A673 (cell line): Measurements from ENCODE around the gene C1orf174. TPM values are rescaled to one million over a fixed set of nuclear protein-coding genes. Genes with fewer than 3 reads are reported as not detected.

Source experiments
- Bru-seq: library from RNA; stranded (reverse); fragments of 400-500 nt; gene quantifications from one replicate; lab custom pipeline; 2021; lab: Mats Ljungman, UMichigan
- BruChase-seq, 2 experiments: library from RNA; stranded (reverse); fragments of 400-500 nt; gene quantifications; one replicate each; lab custom pipeline; 2021; lab: Mats Ljungman, UMichigan
- BruUV-seq: library from RNA; stranded (reverse); fragments of 400-500 nt; replicated peaks from 2 replicates; lab custom pipeline; 2021; lab: Mats Ljungman, UMichigan
- CTCF ChIA-PET: fragments of 300-600 bp; sonication (Branson Sonifier 250); formaldehyde crosslinking; loops from one replicate; lab custom pipeline; 2022; ENCODE audit warnings: antibody characterized with exemption; lab: Charles Lee
- POLR2A ChIA-PET: fragments of 300-600 bp; sonication (Branson Sonifier 250); formaldehyde crosslinking; loops from one replicate; lab custom pipeline; 2022; ENCODE audit warnings: antibody characterized with exemption; ENCODE audit not compliant: low non-redundant PET; lab: Charles Lee
- DNase-seq: peaks from one replicate; pipeline ENCODE4 v3.0.0-alpha.2; 2015; ENCODE audit warnings: low spot score
- H3K27ac ChIP-seq: fragments of 200-600 bp; sonication (generic); 2 replicates; pipeline ENCODE4 v1.5.1; 2016; ENCODE audit warnings: mixed run types, low read depth, mild to moderate bottlenecking, mixed read lengths, antibody characterized with exemption, low read length; ENCODE audit not compliant: poor library complexity, severe bottlenecking
- H3K27me3 ChIP-seq: fragments of 200-600 bp; sonication (generic); replicated peaks from 2 replicates; pipeline ENCODE4 v1.6.1; 2017; ENCODE audit warnings: mixed run types, low read depth, mild to moderate bottlenecking, mixed read lengths, antibody characterized with exemption, low read length; ENCODE audit not compliant: insufficient read depth, poor library complexity
- H3K36me3 ChIP-seq: fragments of 200-600 bp; sonication (generic); 2 replicates; pipeline ENCODE4 v1.6.1; 2016; ENCODE audit warnings: mixed run types, mild to moderate bottlenecking, mixed read lengths, antibody characterized with exemption, low read length; ENCODE audit not compliant: insufficient read depth, poor library complexity, severe bottlenecking
- H3K4me1 ChIP-seq: fragments of 200-600 bp; sonication (generic); 2 replicates; pipeline ENCODE4 v1.6.1; 2017; ENCODE audit warnings: mixed run types, mild to moderate bottlenecking, mixed read lengths, antibody characterized with exemption, low read length; ENCODE audit not compliant: insufficient read depth, poor library complexity, severe bottlenecking
- H3K4me3 ChIP-seq: fragments of 200-600 bp; sonication (generic); 2 replicates; pipeline ENCODE4 v1.5.1; 2016; ENCODE audit warnings: low read depth, mixed run types, mild to moderate bottlenecking, mixed read lengths, low read length; ENCODE audit not compliant: poor library complexity, severe bottlenecking
- H3K9me3 ChIP-seq: fragments of 200-600 bp; sonication (generic); 2 replicates; pipeline ENCODE4 v1.6.1; 2016; ENCODE audit warnings: mixed run types, low read depth, mild to moderate bottlenecking, mixed read lengths, antibody characterized with exemption, low read length; ENCODE audit not compliant: poor library complexity, severe bottlenecking
- CTCF ChIP-seq: fragments of 300-800, 200-600 bp; sonication (generic); conservative IDR thresholded peaks from 2 replicates; pipeline ENCODE4 v1.5.1; 2017; ENCODE audit warnings: low read depth, mild to moderate bottlenecking, antibody characterized with exemption, low read length, moderate library complexity, mixed read lengths
- EZH2 ChIP-seq: fragments of 200-600 bp; sonication (generic); IDR thresholded peaks from 2 replicates; pipeline ENCODE4 v1.6.1; 2017; ENCODE audit warnings: borderline replicate concordance, low read depth, mild to moderate bottlenecking, mixed read lengths, antibody characterized with exemption, low read length; ENCODE audit not compliant: poor library complexity, severe bottlenecking
- intact Hi-C: fragments of 100-400 bp; cut with micrococcal nuclease; formaldehyde crosslinking; loops from one replicate; pipeline ENCODE4 v1.10.0; 2022; ENCODE audit not compliant: unreplicated experiment
- long read RNA-seq: library from polyadenylated mRNA; stranded (forward); transcript quantifications from one replicate; pipeline ENCODE4 v2.0.0, GENCODE V29; 2022
- total RNA-seq: library from RNA; stranded (reverse); gene quantifications from 2 replicates; pipeline ENCODE4 v1.2.3, GENCODE V29; 2021

The C1orf174 gene
- total RNA-seq: 36.2 and 38.9 TPM in 2 replicates
- Bru-seq, nascent RNA: percentile 81 among the genes with signal in this experiment
- percentile 82 among the genes with signal in this experiment for BruChase-seq, experiment 1, labeled RNA remaining after a 2-hour chase
- BruChase-seq, experiment 2, labeled RNA remaining after a 6-hour chase: percentile 80 among the genes with signal in this experiment
- long read RNA-seq, transcript C1orf174-201 (4 exons, 1,666 nt): major isoform, 81 of 90 reads
- long read RNA-seq, partial matches to known transcripts: 4 of 90 reads
- long read RNA-seq, other reads (novel, unspliced or antisense): 5 of 90 reads

DNA sequence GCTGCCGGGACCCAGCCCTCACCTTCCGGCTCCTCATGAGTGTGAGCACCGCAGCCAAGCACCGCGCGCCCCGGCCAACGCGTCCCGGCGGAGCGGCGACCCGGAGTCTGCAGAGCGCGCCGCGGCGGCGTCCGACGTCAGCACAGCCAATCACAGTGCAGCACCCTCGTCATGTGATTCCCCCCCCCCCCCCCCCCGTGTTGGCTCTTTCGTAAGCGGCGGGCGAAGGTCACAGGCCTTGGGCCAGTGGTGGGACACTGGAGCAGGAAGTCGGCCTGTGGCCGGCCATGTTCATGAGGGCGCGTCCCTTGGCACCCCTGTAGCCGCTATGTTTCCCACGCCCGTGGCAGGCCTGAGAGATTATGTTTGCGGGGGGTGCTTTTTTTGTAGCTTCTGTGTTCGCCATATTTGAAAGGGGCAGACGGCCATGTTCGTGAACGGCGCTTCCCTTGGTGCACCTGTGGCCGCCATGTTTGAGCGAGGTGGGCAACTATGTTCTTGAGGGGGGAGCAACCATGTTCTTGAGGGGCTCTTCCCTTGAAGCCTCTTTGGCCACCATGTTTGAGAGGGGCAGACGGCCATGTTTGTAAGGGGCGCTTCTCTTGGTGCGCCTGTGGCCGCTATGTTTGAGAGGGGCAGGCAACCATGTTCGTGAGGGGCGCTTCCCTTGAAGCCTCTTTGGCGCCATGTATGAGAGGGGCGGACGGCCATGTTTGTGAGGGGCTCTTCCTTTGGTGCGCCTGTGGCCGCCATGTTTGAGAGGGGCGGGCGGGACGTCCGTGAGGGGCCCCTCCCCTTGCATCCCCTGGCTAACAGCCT is at the start of gene C1orf174:
TSS of gene C1orf174 (minus strand) at position 123 of the 819 bp plus-strand sequence. CDS start at position 37, 86 bp downstream.
- TF ChIP-seq CTCF (no peak), EZH2 (no peak)
- CTCF ChIA-PET: interaction anchor here (0.5 to 0.7 kb wide), 2 partner anchors 109 to 274 kb away, joined by 4 to 5 read pairs; no protein-coding TSS in a partner anchor
- intact Hi-C loops: no loop called here
- H3K9me3 ChIP-seq: peaks cover 10% of the 10 kb centered on the region
- peak within 1 kb of the TSS; percentile 97 for H3K27ac ChIP-seq
- no peaks in the 10 kb centered on the region for H3K27me3 ChIP-seq
- H3K4me3 ChIP-seq: peak within 1 kb of the TSS; percentile 99
- no TSS peak for BruUV-seq
- POLR2A ChIA-PET: no interaction called here
- peaks cover 12% of the 10 kb centered on the region for H3K4me1 ChIP-seq
- peaks cover 4% of the 10 kb centered on the region for H3K36me3 ChIP-seq
- DNase-seq: peak; percentile 98

DNA sequence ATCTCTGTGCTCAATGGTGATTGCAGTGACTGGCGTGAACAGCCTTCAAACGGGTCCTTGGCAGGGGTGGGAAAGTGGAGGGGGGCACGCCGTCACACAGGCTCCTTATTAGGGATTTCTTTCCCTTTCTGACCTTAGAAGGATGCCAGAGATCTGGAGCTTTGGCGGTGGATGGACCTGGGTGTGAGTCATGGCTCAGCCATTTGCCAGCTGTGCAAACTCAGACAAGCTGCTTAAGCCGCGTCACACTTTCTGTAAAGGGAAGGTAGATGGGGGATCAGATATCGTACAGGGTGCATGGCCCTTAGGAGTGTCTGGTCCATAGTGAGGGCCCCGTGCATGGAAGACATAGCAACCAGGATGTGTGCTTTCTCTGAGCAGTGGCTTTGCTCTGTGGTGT is 48.3 kb upstream of the C1orf174 start:
- intact Hi-C loops: no loop called here
- ChIA-PET POLR2A (no interaction called here), CTCF (no interaction called here)
- no TSS peak for BruUV-seq
- H3K27me3 ChIP-seq: peaks cover 48% of the 10 kb centered on the region
- H3K4me1 ChIP-seq: no peaks in the 10 kb centered on the region
- no peak for DNase-seq
- no peak overlapping the region for H3K27ac ChIP-seq
- no peaks in the 10 kb centered on the region for H3K36me3 ChIP-seq
- TF ChIP-seq CTCF (no peak), EZH2 (no peak)
- H3K9me3 ChIP-seq: no peaks in the 10 kb centered on the region
- H3K4me3 ChIP-seq: no peak overlapping the region

DNA sequence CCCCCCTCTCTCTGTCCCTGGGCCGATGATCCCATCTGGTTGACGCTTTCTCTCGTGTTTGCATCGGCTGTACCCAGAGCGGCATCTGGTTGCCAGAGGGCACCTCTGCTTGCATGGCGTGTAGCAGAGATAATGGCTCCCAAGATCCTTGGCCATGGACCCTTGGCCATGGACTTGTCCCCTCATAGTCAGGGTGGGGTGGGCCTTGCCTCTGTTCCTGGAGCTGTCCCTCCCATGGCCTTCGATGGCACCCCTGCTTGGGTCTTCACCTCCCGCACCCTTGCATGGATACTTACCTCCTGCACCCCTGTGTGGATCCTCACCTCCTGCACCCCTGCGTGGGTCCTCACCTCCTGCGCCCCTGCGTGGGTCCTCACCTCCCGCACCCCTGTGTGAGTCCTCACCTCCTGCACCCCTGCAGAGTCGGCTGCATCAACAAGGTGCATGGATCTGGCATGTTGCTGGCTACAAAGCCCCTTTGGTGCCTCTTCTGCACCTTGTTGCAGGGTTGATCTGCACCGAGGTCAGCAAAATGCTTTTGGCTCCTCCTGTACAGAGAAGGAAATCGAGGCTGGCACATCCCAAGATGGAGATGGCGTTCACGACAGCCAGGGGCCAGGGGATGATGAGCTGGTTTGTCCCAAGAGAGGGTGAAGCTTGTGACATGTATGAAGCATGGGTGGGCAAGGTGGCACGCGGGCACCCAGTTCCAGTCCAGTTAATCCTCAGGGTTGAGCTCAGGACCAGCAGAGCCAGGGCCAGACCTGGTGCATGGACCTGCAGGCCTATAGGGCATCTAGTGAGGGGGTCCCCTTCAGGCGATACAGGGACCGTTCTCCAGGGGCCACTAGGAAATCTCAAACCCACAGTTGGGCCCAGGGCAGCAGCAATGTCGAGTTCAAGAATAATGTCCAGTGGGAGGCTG is 46.1 kb upstream of the C1orf174 start:
- Histone ChIP-seq H3K9me3 (no peaks in the 10 kb centered on the region), H3K27ac (no peak overlapping the region), H3K36me3 (no peaks in the 10 kb centered on the region), H3K27me3 (peaks cover 51% of the 10 kb centered on the region), H3K4me1 (no peaks in the 10 kb centered on the region), H3K4me3 (no peak overlapping the region)
- BruUV-seq: no TSS peak
- ChIA-PET POLR2A (no interaction called here), CTCF (no interaction called here)
- TF ChIP-seq EZH2: no peak
- no peak for TF ChIP-seq CTCF
- no peak for DNase-seq
- intact Hi-C loops: no loop called here
